HL-60 (cell line): ENCODE measurements around the gene FAM234B.

Experiments
- DNase-seq, 2 experiments: peaks; one replicate each; pipeline ENCODE4 v3.0.0-alpha.2; 2010 to 2020; ENCODE audit warnings: low read depth in 1 of 2, low spot score in 1 of 2
- H3K27ac ChIP-seq: fragments of 250-450 bp; sonication (Bioruptor Pico); replicated peaks from 2 replicates; pipeline ENCODE4 v1.5.1; 2020; ENCODE audit warnings: mild to moderate bottlenecking, moderate library complexity
- H3K27me3 ChIP-seq: fragments of 250-450 bp; sonication (Bioruptor Pico); 2 replicates; pipeline ENCODE4 v1.5.1; 2021; ENCODE audit warnings: mild to moderate bottlenecking, moderate library complexity; ENCODE audit not compliant: insufficient read depth, poor library complexity, severe bottlenecking
- H3K4me3 ChIP-seq: replicated peaks from 2 replicates; pipeline ENCODE4 v1.5.1; 2011; ENCODE audit warnings: mild to moderate bottlenecking, control low read depth, low read length; ENCODE audit not compliant: insufficient read depth
- CTCF ChIP-seq: IDR thresholded peaks from one replicate; pipeline ENCODE4 v1.5.1; 2011; ENCODE audit warnings: low read length, control low read depth, inconsistent platforms; ENCODE audit not compliant: insufficient read depth
- GABPA ChIP-seq: IDR thresholded peaks from 2 replicates; pipeline ENCODE4 v1.6.1; 2012; ENCODE audit warnings: low read depth
- POLR2AphosphoS5 ChIP-seq: IDR thresholded peaks from 2 replicates; pipeline ENCODE4 v1.6.1; 2012; ENCODE audit warnings: low read depth
- REST ChIP-seq: IDR thresholded peaks from 2 replicates; pipeline ENCODE4 v1.6.1; 2012; ENCODE audit warnings: low read depth; ENCODE audit not compliant: insufficient replicate concordance
- SPI1 ChIP-seq: IDR thresholded peaks from 2 replicates; pipeline ENCODE4 v1.6.1; 2012; ENCODE audit warnings: low read depth, mild to moderate bottlenecking, borderline replicate concordance

The FAM234B gene

GRCh38 chr12:13093191-13093847 is 49.1 kb downstream of the FAM234B start:
- no peak for DNase-seq
- H3K27ac ChIP-seq: peak overlapping the region; percentile 48; the same call in 1 of the 2 replicates
- TF ChIP-seq REST (no peak), GABPA (no peak), CTCF (no peak), POLR2AphosphoS5 (no peak), SPI1 (no peak)
- H3K4me3 ChIP-seq: no peak overlapping the region
- H3K27me3 ChIP-seq: no peaks in the 10 kb centered on the region

GRCh38 chr12:13093848-13094220 is 49.7 kb downstream of the FAM234B start:
- TF ChIP-seq GABPA (no peak), CTCF (no peak), REST (no peak), POLR2AphosphoS5 (no peak), SPI1 (no peak)
- Histone ChIP-seq H3K27me3 (no peaks in the 10 kb centered on the region), H3K27ac (peak overlapping the region; percentile 48), H3K4me3 (no peak overlapping the region)
- no peak for DNase-seq

GRCh38 chr12:13094367-13094766 is 50.2 kb downstream of the FAM234B start:
- Histone ChIP-seq H3K27me3 (no peaks in the 10 kb centered on the region), H3K27ac (peak overlapping the region; percentile 48), H3K4me3 (no peak overlapping the region)
- DNase-seq: peak; percentile 73 to 74
- TF ChIP-seq POLR2AphosphoS5: no peak
- no peak for TF ChIP-seq REST
- peak; percentile 95 for TF ChIP-seq SPI1
- no peak for TF ChIP-seq GABPA
